Cardiac septum (tissue), 1 donor: ENCODE measurements around the gene TYROBP. TPM values are rescaled to one million over a fixed set of nuclear protein-coding genes. Genes with fewer than 3 reads are reported as not detected.

Source experiments
- DNase-seq: peaks from one replicate; pipeline ENCODE4 v3.0.0-alpha.2; 2020; ENCODE audit warnings: low spot score
- intact Hi-C: fragments of 100-400 bp; cut with DNase I; formaldehyde crosslinking; loops from one replicate; pipeline ENCODE4 v1.14.0; 2022
- total RNA-seq: library from RNA; stranded (reverse); fragmentation: NEBNext Ultra II Directional; extraction: Animal tissue kit (Norgen Biotek cat#: 25700); gene quantifications from one replicate; pipeline ENCODE4 v1.2.1, GENCODE V29; 2021
- donor health status: DM: no; HTN: no; CAD: no.

Gene TYROBP
- total RNA-seq, 1 donor from 2014 or later = 16.9 TPM

GRCh38 chr19:35859414-35859813 lies 48.7 kb downstream of the TYROBP start:
- intact Hi-C loops = no loop called here
- no peak for DNase-seq

- no peak for DNase-seq
- intact Hi-C loops = no loop called here
Observed at GRCh38 chr19:35858311-35858710, 49.8 kb downstream of the TYROBP start.

GRCh38 chr19:35856546-35857149 lies 51.4 kb downstream of the TYROBP start, which contains the start of gene KIRREL2:
TSS of gene KIRREL2 (plus strand) at chr19:35856911. CDS start at chr19:35857120, 209 bp downstream.
- intact Hi-C loops = no loop called here
- DNase-seq = no peak

Other genes starting within 250 kb of the TYROBP start
- not detected for gene UPK1A, start 241.8 kb downstream of the TYROBP start, total RNA-seq
- 0.13 TPM for gene ZBTB32, start 203.7 kb downstream of the TYROBP start, total RNA-seq
- 19.9 TPM for gene KMT2B, start 190.3 kb downstream of the TYROBP start, total RNA-seq
- gene IGFLR1, start 165.8 kb downstream of the TYROBP start, total RNA-seq = 4.2 TPM
- 24.9 TPM for gene U2AF1L4, start 162.9 kb downstream of the TYROBP start, total RNA-seq
- gene PSENEN, start 162.6 kb downstream of the TYROBP start, total RNA-seq = 43.2 TPM
- gene LIN37, start 159.7 kb downstream of the TYROBP start, total RNA-seq = 9.6 TPM
- 863 TPM for gene HSPB6, start 151.3 kb downstream of the TYROBP start, total RNA-seq
- 11.7 TPM for gene PROSER3, start 150.1 kb downstream of the TYROBP start, total RNA-seq
- gene ARHGAP33, start 132.7 kb downstream of the TYROBP start, total RNA-seq = 8.8 TPM
- not detected for gene PRODH2, start 95.5 kb downstream of the TYROBP start, total RNA-seq
- not detected for gene NPHS1, start 55.8 kb downstream of the TYROBP start, total RNA-seq
- gene KIRREL2, start 51.4 kb downstream of the TYROBP start, total RNA-seq = not detected
- gene APLP1, start 39.7 kb downstream of the TYROBP start, total RNA-seq = 39.9 TPM
- 3.1 TPM for gene NFKBID, start 7.8 kb downstream of the TYROBP start, total RNA-seq
- 5.4 TPM for gene HCST, start 5.8 kb downstream of the TYROBP start, total RNA-seq
- 8.8 TPM for gene LRFN3, start 28.1 kb upstream of the TYROBP start, total RNA-seq
- gene SDHAF1, start 86.9 kb upstream of the TYROBP start, total RNA-seq = 11.0 TPM
- gene SYNE4, start 100.5 kb upstream of the TYROBP start, total RNA-seq = 0.13 TPM
- 10.9 TPM for gene ALKBH6, start 105.9 kb upstream of the TYROBP start, total RNA-seq
- 7.1 TPM for gene CLIP3, start 124.6 kb upstream of the TYROBP start, total RNA-seq
- gene THAP8, start 146.0 kb upstream of the TYROBP start, total RNA-seq = 3.9 TPM
- gene WDR62, start 146.6 kb upstream of the TYROBP start, total RNA-seq = 6.1 TPM
- gene OVOL3, start 202.8 kb upstream of the TYROBP start, total RNA-seq = not detected
- gene POLR2I, start 206.6 kb upstream of the TYROBP start, total RNA-seq = 98.7 TPM
- gene TBCB, start 207.2 kb upstream of the TYROBP start, total RNA-seq = 142 TPM
- gene CAPNS1, start 231.8 kb upstream of the TYROBP start, total RNA-seq = 892 TPM
- gene COX7A1, start 244.2 kb upstream of the TYROBP start, total RNA-seq = 1,917 TPM